IMR-90 (cell line): ENCODE results near the gene KRR1. TPM values are rescaled to one million over a fixed set of nuclear protein-coding genes. Genes with fewer than 3 reads are reported as not detected.

ENCODE experiments used
- ATAC-seq: fragments of 200-7000 bp; cut with Tn5 transposase; 2 replicates; pipeline ENCODE4 v1.9.1; 2020; ENCODE audit warnings: low read depth, mild to moderate bottlenecking, moderate library complexity
- BruUV-seq: library from RNA; stranded (reverse); fragments of 400-500 nt; replicated peaks from 2 replicates; lab custom pipeline; 2021; lab: Mats Ljungman, UMichigan
- CTCF ChIA-PET: fragments of 300-600 bp; formaldehyde crosslinking; extraction: SDS; loops from one replicate; lab custom pipeline; 2021; ENCODE audit warnings: antibody characterized with exemption; lab: Yijun Ruan, JAX
- POLR2A ChIA-PET: fragments of 300-600 bp; sonication (Branson Sonifier 250); formaldehyde crosslinking; loops from one replicate; lab custom pipeline; 2022; ENCODE audit warnings: antibody characterized with exemption; ENCODE audit not compliant: unreplicated experiment; lab: Charles Lee
- DNase-seq: peaks from one replicate; pipeline ENCODE4 v3.0.0; 2013
- H2AFZ ChIP-seq: replicated peaks from 2 replicates; pipeline ENCODE3; 2013; ENCODE audit warnings: low read length, mild to moderate bottlenecking; ENCODE audit not compliant: poor library complexity
- H2AK5ac ChIP-seq: 2 replicates; pipeline ENCODE4 v1.6.1; 2013; ENCODE audit warnings: low read depth, low read length, inconsistent platforms
- H2AK9ac ChIP-seq: replicated peaks from 2 replicates; pipeline ENCODE3; 2013; ENCODE audit warnings: mild to moderate bottlenecking, low read depth, low read length, moderate library complexity; ENCODE audit not compliant: poor library complexity
- H2BK120ac ChIP-seq: 2 replicates; pipeline ENCODE4 v1.6.1; 2013; ENCODE audit warnings: low read depth, low read length, inconsistent platforms
- H2BK15ac ChIP-seq: 3 replicates; pipeline ENCODE4 v1.6.1; 2013; ENCODE audit warnings: low read depth, low read length, inconsistent platforms
- H2BK20ac ChIP-seq: 2 replicates; pipeline ENCODE4 v1.6.1; 2013; ENCODE audit warnings: low read depth, mild to moderate bottlenecking, inconsistent platforms, low read length, moderate library complexity
- H2BK5ac ChIP-seq: 2 replicates; pipeline ENCODE4 v1.6.1; 2013; ENCODE audit warnings: mild to moderate bottlenecking, low read depth, low read length, inconsistent platforms; ENCODE audit not compliant: poor library complexity, severe bottlenecking
- H3K14ac ChIP-seq: replicated peaks from 2 replicates; pipeline ENCODE4 v1.6.1; 2013; ENCODE audit warnings: low read depth, low read length, inconsistent platforms
- H3K18ac ChIP-seq: 2 replicates; pipeline ENCODE4 v1.6.1; 2013; ENCODE audit warnings: low read depth, low read length, control low read depth
- H3K23ac ChIP-seq: 2 replicates; pipeline ENCODE4 v1.6.1; 2013; ENCODE audit warnings: low read depth, low read length, inconsistent platforms
- H3K27ac ChIP-seq: 2 replicates; pipeline ENCODE4 v1.5.1; 2013; ENCODE audit warnings: mild to moderate bottlenecking, control low read depth, low read length; ENCODE audit not compliant: insufficient read depth
- H3K27me3 ChIP-seq: 2 replicates; pipeline ENCODE4 v1.6.1; 2013; ENCODE audit warnings: low read length; ENCODE audit not compliant: control insufficient read depth, insufficient read depth
- H3K36me3 ChIP-seq: 2 replicates; pipeline ENCODE4 v1.6.1; 2013; ENCODE audit warnings: low read length, mixed read lengths; ENCODE audit not compliant: control insufficient read depth, insufficient read depth
- H3K4ac ChIP-seq: 2 replicates; pipeline ENCODE4 v1.6.1; 2013; ENCODE audit warnings: low read depth, low read length, inconsistent platforms
- H3K4me1 ChIP-seq: 2 replicates; pipeline ENCODE4 v1.6.1; 2013; ENCODE audit warnings: low read length, mixed read lengths; ENCODE audit not compliant: control insufficient read depth, insufficient read depth
- H3K4me2 ChIP-seq: 2 replicates; pipeline ENCODE4 v1.6.1; 2013; ENCODE audit warnings: low read depth, mild to moderate bottlenecking, control low read depth, low read length, moderate library complexity
- H3K4me3 ChIP-seq: 2 replicates; pipeline ENCODE4 v1.5.1; 2013; ENCODE audit warnings: low read depth, mild to moderate bottlenecking, control low read depth, low read length, moderate library complexity; ENCODE audit not compliant: insufficient read depth
- H3K56ac ChIP-seq: 2 replicates; pipeline ENCODE4 v1.6.1; 2013; ENCODE audit warnings: low read length, inconsistent platforms; ENCODE audit not compliant: insufficient read depth; ENCODE audit errors: extremely low read depth
- H3K79me1 ChIP-seq, 2 experiments: 2 replicates each; pipeline ENCODE4 v1.6.1; 2013; ENCODE audit warnings: low read length in 2 of 2, inconsistent platforms in 1 of 2, low read depth in 1 of 2
- H3K9ac ChIP-seq: 2 replicates; pipeline ENCODE4 v1.6.1; 2013; ENCODE audit warnings: low read depth, low read length, control low read depth
- H3K9me1 ChIP-seq: 2 replicates; pipeline ENCODE4 v1.6.1; 2013; ENCODE audit warnings: low read length, inconsistent platforms; ENCODE audit not compliant: insufficient read depth
- H3K9me3 ChIP-seq: 2 replicates; pipeline ENCODE4 v1.6.1; 2013; ENCODE audit warnings: low read length; ENCODE audit not compliant: control insufficient read depth, insufficient read depth
- H4K20me1 ChIP-seq: 2 replicates; pipeline ENCODE4 v1.6.1; 2013; ENCODE audit warnings: low read length, inconsistent platforms; ENCODE audit not compliant: insufficient read depth
- H4K5ac ChIP-seq: 2 replicates; pipeline ENCODE4 v1.6.1; 2013; ENCODE audit warnings: mild to moderate bottlenecking, low read depth, low read length, control low read depth
- H4K8ac ChIP-seq, 2 experiments: 2 replicates each; pipeline ENCODE4 v1.6.1; 2013; ENCODE audit warnings: low read depth in 2 of 2, low read length in 2 of 2, control low read depth in 1 of 2, inconsistent platforms in 1 of 2
- H4K91ac ChIP-seq: 2 replicates; pipeline ENCODE4 v1.6.1; 2013; ENCODE audit warnings: low read depth, low read length, inconsistent platforms; ENCODE audit not compliant: insufficient read depth
- BHLHE40 ChIP-seq: fragments of 150-350 bp; IDR thresholded peaks from 2 replicates; pipeline ENCODE4 v1.6.1; 2016; ENCODE audit warnings: mild to moderate bottlenecking, low read depth, low read length
- CEBPB ChIP-seq: IDR thresholded peaks from 2 replicates; pipeline ENCODE4 v1.6.1; 2012; ENCODE audit warnings: low read depth, low read length, improper control_type of control experiment
- CHD1 ChIP-seq: IDR thresholded peaks from 2 replicates; pipeline ENCODE4 v1.6.1; 2012; ENCODE audit warnings: low read depth, low read length, improper control_type of control experiment
- MAFK ChIP-seq: IDR thresholded peaks from 2 replicates; pipeline ENCODE4 v1.6.1; 2012; ENCODE audit warnings: low read depth, low read length, improper control_type of control experiment
- MAZ ChIP-seq: IDR thresholded peaks from 2 replicates; pipeline ENCODE4 v1.6.1; 2012; ENCODE audit warnings: low read depth, mild to moderate bottlenecking, low read length, improper control_type of control experiment, moderate library complexity, borderline replicate concordance
- POLR2A ChIP-seq: IDR thresholded peaks from 2 replicates; pipeline ENCODE4 v1.6.1; 2012; ENCODE audit warnings: mild to moderate bottlenecking, low read depth, low read length
- RAD21 ChIP-seq: IDR thresholded peaks from 2 replicates; pipeline ENCODE4 v1.6.1; 2012; ENCODE audit warnings: low read length, improper control_type of control experiment
- RCOR1 ChIP-seq: IDR thresholded peaks from 2 replicates; pipeline ENCODE4 v1.6.1; 2012; ENCODE audit warnings: mild to moderate bottlenecking, low read length, improper control_type of control experiment; ENCODE audit not compliant: insufficient replicate concordance
- WGBS, 2 experiments: methylation state at CpG; one replicate each; pipeline versions ENCODE4 v1.1.5 to v1.1.7; 2013; ENCODE audit warnings: missing lambda C conversion rate in 2 of 2; ENCODE audit not compliant: insufficient read length in 1 of 2; ENCODE audit errors: extremely low coverage in 2 of 2; 5-methylcytosine and 5-hydroxymethylcytosine counted together
- dilution Hi-C: fragments of 300-500 bp; cut with HindIII; formaldehyde crosslinking; loops from one replicate; pipeline ENCODE4 v1.14.3; 2018; ENCODE audit warnings: low sequenced_read_pairs; ENCODE audit not compliant: unreplicated experiment
- in situ Hi-C: fragments of 300-500 bp; cut with MboI; formaldehyde crosslinking; loops from 3 replicates; pipeline ENCODE4 v1.14.3; 2019; ENCODE audit warnings: low sequenced_read_pairs, inconsistent platforms, mixed read lengths
- intact Hi-C: fragments of 100-400 bp; cut with micrococcal nuclease; formaldehyde crosslinking; loops from 2 replicates; pipeline ENCODE4 v1.10.0; 2022
- polyA plus RNA-seq, 3 experiments: library from polyadenylated mRNA; depleted of rRNA; stranded (reverse); fragments of >200 nt; gene quantifications; 2 replicates each; pipeline ENCODE4 v1.2.3, GENCODE V29; 2012; ENCODE audit warnings: low replicate concordance in 1 of 3
- total RNA-seq: library from RNA; depleted of rRNA; stranded (reverse); fragments of >200 nt; gene quantifications from 2 replicates; pipeline ENCODE4 v1.2.3, GENCODE V29; 2012
- TF ChIP-seq, protein P1 (sequence below): conservative IDR thresholded peaks from 2 replicates; pipeline ENCODE4 v1.5.1; 2012; ENCODE audit warnings: mild to moderate bottlenecking, low read depth, low read length, improper control_type of control experiment

Gene KRR1
- total and polyA plus RNA-seq, 2 of the 4 experiments (the other 2 are of a cell fraction) = 18.3 to 31.4 TPM

- TSS peak; percentile 85 for BruUV-seq
- H3K36me3 ChIP-seq = peaks cover 6% of the 10 kb centered on the region
- POLR2A ChIA-PET = interaction anchor here (0.6 to 0.8 kb wide), 3 partner anchors 72 to 716 kb away, joined by 3 to 5 read pairs (median 3); no protein-coding TSS in a partner anchor
- no peak for TF ChIP-seq RAD21
- no peak for TF ChIP-seq CHD1
- no peak for TF ChIP-seq MAFK
- TF ChIP-seq BHLHE40 = no peak
- TF ChIP-seq MAZ = no peak
- no peak for TF ChIP-seq POLR2A
- TF ChIP-seq, protein P1, sequence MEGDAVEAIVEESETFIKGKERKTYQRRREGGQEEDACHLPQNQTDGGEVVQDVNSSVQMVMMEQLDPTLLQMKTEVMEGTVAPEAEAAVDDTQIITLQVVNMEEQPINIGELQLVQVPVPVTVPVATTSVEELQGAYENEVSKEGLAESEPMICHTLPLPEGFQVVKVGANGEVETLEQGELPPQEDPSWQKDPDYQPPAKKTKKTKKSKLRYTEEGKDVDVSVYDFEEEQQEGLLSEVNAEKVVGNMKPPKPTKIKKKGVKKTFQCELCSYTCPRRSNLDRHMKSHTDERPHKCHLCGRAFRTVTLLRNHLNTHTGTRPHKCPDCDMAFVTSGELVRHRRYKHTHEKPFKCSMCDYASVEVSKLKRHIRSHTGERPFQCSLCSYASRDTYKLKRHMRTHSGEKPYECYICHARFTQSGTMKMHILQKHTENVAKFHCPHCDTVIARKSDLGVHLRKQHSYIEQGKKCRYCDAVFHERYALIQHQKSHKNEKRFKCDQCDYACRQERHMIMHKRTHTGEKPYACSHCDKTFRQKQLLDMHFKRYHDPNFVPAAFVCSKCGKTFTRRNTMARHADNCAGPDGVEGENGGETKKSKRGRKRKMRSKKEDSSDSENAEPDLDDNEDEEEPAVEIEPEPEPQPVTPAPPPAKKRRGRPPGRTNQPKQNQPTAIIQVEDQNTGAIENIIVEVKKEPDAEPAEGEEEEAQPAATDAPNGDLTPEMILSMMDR = no peak
- TF ChIP-seq RCOR1 = no peak
- TF ChIP-seq CEBPB = peak; percentile 42; the same call in 1 of the 2 replicates
- peak overlapping the region; percentile 70 for H3K9ac ChIP-seq
- peak overlapping the region; percentile 77 for H3K14ac ChIP-seq
- H2AFZ ChIP-seq = no peak overlapping the region
- CTCF ChIA-PET = interaction anchor here (1.0 kb wide), 1 partner anchor 44 kb away, joined by 4 read pairs; no protein-coding TSS in a partner anchor
- WGBS, 2 experiments = no CpG with 5 or more reads among the region's 5 CpGs
- H3K4me3 ChIP-seq = peak overlapping the region; percentile 66
- no peak overlapping the region for H2AK9ac ChIP-seq
- peak overlapping the region; percentile 98 for H3K4me2 ChIP-seq
- peak overlapping the region; percentile 88; the same call in 1 of the 2 replicates for H3K4ac ChIP-seq
- no peaks in the 10 kb centered on the region for H4K20me1 ChIP-seq
- H3K9me1 ChIP-seq = no peaks in the 10 kb centered on the region
- ATAC-seq = 0 out of 2 replicates have a peak, but pooled peaks have one; percentile 1
- peak overlapping the region; percentile 73 for H2BK120ac ChIP-seq
- dilution Hi-C loops = no loop called here
- DNase-seq = no peak
- peak overlapping the region; percentile 49 for H2BK15ac ChIP-seq
- intact Hi-C loops = loop anchor here (2.0 to 10.0 kb wide), 4 partner anchors 36 to 946 kb away; partner anchors contain the start of gene ATXN7L3B
- H4K5ac ChIP-seq = peak overlapping the region; percentile 62
- no peaks in the 10 kb centered on the region for H3K9me3 ChIP-seq
- H3K27me3 ChIP-seq = no peaks in the 10 kb centered on the region
- H3K4me1 ChIP-seq = peaks cover 15% of the 10 kb centered on the region
- H3K56ac ChIP-seq = peak overlapping the region; percentile 87
- peak overlapping the region; percentile 73 for H2AK5ac ChIP-seq
- H3K27ac ChIP-seq = peak overlapping the region; percentile 56
- H2BK20ac ChIP-seq = peak overlapping the region; percentile 84
- peak overlapping the region; percentile 49 to 93 for H4K8ac ChIP-seq
- in situ Hi-C loops = loop anchor here (10.0 kb wide), 1 partner anchor 96 kb away; no protein-coding TSS in a partner anchor
- H3K23ac ChIP-seq = peak overlapping the region; percentile 71
- H3K79me1 ChIP-seq = peaks cover 13 to 22% of the 10 kb centered on the region in 2 experiments; a peak in 3 of 4 replicates
- H2BK5ac ChIP-seq = peak overlapping the region; percentile 85
- H4K91ac ChIP-seq = peak overlapping the region; percentile 82
- H3K18ac ChIP-seq = peak overlapping the region; percentile 96
Measured at GRCh38 chr12:75481013-75481705, 30.2 kb downstream of the KRR1 start.
